ENCODE data around the gene EXOC6B.

EXOC6B gene

GRCh38 chr2:72338076-72338475 lies 487.8 kb downstream of the EXOC6B start:
- no peak overlapping the region for H3K9ac ChIP-seq (ENCODE audit: low read length)
- no peaks in the 10 kb centered on the region for H3K27me3 ChIP-seq (ENCODE audit: insufficient read depth, low read length)
- H3K79me1 ChIP-seq (ENCODE audit: low read length): no peaks in the 10 kb centered on the region
- H2BK5ac ChIP-seq (ENCODE audit: low read depth, low read length, poor library complexity): no peak overlapping the region
- no peaks in the 10 kb centered on the region for H3K4me1 ChIP-seq (ENCODE audit: control insufficient read depth in 1 of 2, insufficient read depth in 2 of 2, low read length in 2 of 2)
- no peak overlapping the region for H2AK5ac ChIP-seq (ENCODE audit: low read length)
- H3K4me3 ChIP-seq (ENCODE audit: low read depth, low read length): no peak overlapping the region
- no peak overlapping the region for H4K12ac ChIP-seq (ENCODE audit: low read depth, low read length)
- no peak overlapping the region for H4K8ac ChIP-seq (ENCODE audit: low read depth, low read length)
- no peak overlapping the region for H2AFZ ChIP-seq (ENCODE audit: insufficient read depth, low read length, poor library complexity)
- no peak overlapping the region for H2BK12ac ChIP-seq (ENCODE audit: low read length)
- H3K4me2 ChIP-seq (ENCODE audit: low read length): no peak overlapping the region
- no CpG with 5 or more reads among the region's 1 CpG for WGBS (ENCODE audit: extremely low coverage, insufficient coverage, insufficient read length)
- no peak overlapping the region for H2BK120ac ChIP-seq (ENCODE audit: insufficient read depth, low read length, poor library complexity)
- H3K27ac ChIP-seq (ENCODE audit: low read depth, low read length): no peak overlapping the region
- no peak overlapping the region for H3K4ac ChIP-seq (ENCODE audit: low read depth, low read length)
- no peak overlapping the region for H4K91ac ChIP-seq (ENCODE audit: low read depth, low read length)
- H3K79me2 ChIP-seq (ENCODE audit: control insufficient read depth, insufficient read depth, low read length, poor library complexity): no peaks in the 10 kb centered on the region
- no peak for DNase-seq
- H3K9me3 ChIP-seq (ENCODE audit: insufficient read depth, low read depth, low read length): no peaks in the 10 kb centered on the region
- no peak overlapping the region for H3K18ac ChIP-seq (ENCODE audit: low read length)
- no peaks in the 10 kb centered on the region for H3K36me3 ChIP-seq (ENCODE audit: control insufficient read depth in 1 of 2, insufficient read depth in 2 of 2, low read length in 2 of 2)
- no peak overlapping the region for H3K14ac ChIP-seq (ENCODE audit: low read length)
- no peak overlapping the region for H3K23ac ChIP-seq (ENCODE audit: low read length)

GRCh38 chr2:72332720-72333119 lies 493.1 kb downstream of the EXOC6B start:
- Histone ChIP-seq H3K4me2 (ENCODE audit: low read length) (no peak overlapping the region), H3K4me3 (ENCODE audit: low read depth, low read length) (no peak overlapping the region), H3K27ac (ENCODE audit: low read depth, low read length) (no peak overlapping the region), H3K4me1 (ENCODE audit: control insufficient read depth in 1 of 2, insufficient read depth in 2 of 2, low read length in 2 of 2) (no peaks in the 10 kb centered on the region), H3K9ac (ENCODE audit: low read length) (no peak overlapping the region), H2AFZ (ENCODE audit: insufficient read depth, low read length, poor library complexity) (no peak overlapping the region), H3K27me3 (ENCODE audit: insufficient read depth, low read length) (no peaks in the 10 kb centered on the region), H4K12ac (ENCODE audit: low read depth, low read length) (no peak overlapping the region), H4K91ac (ENCODE audit: low read depth, low read length) (no peak overlapping the region), H2BK120ac (ENCODE audit: insufficient read depth, low read length, poor library complexity) (no peak overlapping the region), H3K36me3 (ENCODE audit: control insufficient read depth in 1 of 2, insufficient read depth in 2 of 2, low read length in 2 of 2) (no peaks in the 10 kb centered on the region), H3K18ac (ENCODE audit: low read length) (no peak overlapping the region), H2BK12ac (ENCODE audit: low read length) (no peak overlapping the region), H3K23ac (ENCODE audit: low read length) (no peak overlapping the region), H3K79me1 (ENCODE audit: low read length) (no peaks in the 10 kb centered on the region), H3K9me3 (ENCODE audit: insufficient read depth, low read depth, low read length) (no peaks in the 10 kb centered on the region), H3K4ac (ENCODE audit: low read depth, low read length) (no peak overlapping the region), H4K8ac (ENCODE audit: low read depth, low read length) (no peak overlapping the region), H2AK5ac (ENCODE audit: low read length) (no peak overlapping the region), H2BK5ac (ENCODE audit: low read depth, low read length, poor library complexity) (no peak overlapping the region), H3K79me2 (ENCODE audit: control insufficient read depth, insufficient read depth, low read length, poor library complexity) (no peaks in the 10 kb centered on the region), H3K14ac (ENCODE audit: low read length) (no peak overlapping the region)
- DNase-seq: no peak

- Histone ChIP-seq H3K36me3 (ENCODE audit: control insufficient read depth in 1 of 2, insufficient read depth in 2 of 2, low read length in 2 of 2) (no peaks in the 10 kb centered on the region), H3K23ac (ENCODE audit: low read length) (no peak overlapping the region), H3K27ac (ENCODE audit: low read depth, low read length) (no peak overlapping the region), H4K8ac (ENCODE audit: low read depth, low read length) (no peak overlapping the region), H3K9me3 (ENCODE audit: insufficient read depth, low read depth, low read length) (no peaks in the 10 kb centered on the region), H3K4ac (ENCODE audit: low read depth, low read length) (no peak overlapping the region), H3K4me2 (ENCODE audit: low read length) (no peak overlapping the region), H3K79me2 (ENCODE audit: control insufficient read depth, insufficient read depth, low read length, poor library complexity) (no peaks in the 10 kb centered on the region), H3K18ac (ENCODE audit: low read length) (no peak overlapping the region), H2BK5ac (ENCODE audit: low read depth, low read length, poor library complexity) (no peak overlapping the region), H3K27me3 (ENCODE audit: insufficient read depth, low read length) (no peaks in the 10 kb centered on the region), H4K91ac (ENCODE audit: low read depth, low read length) (no peak overlapping the region), H2BK120ac (ENCODE audit: insufficient read depth, low read length, poor library complexity) (no peak overlapping the region), H3K4me1 (ENCODE audit: control insufficient read depth in 1 of 2, insufficient read depth in 2 of 2, low read length in 2 of 2) (no peaks in the 10 kb centered on the region), H2BK12ac (ENCODE audit: low read length) (no peak overlapping the region), H3K9ac (ENCODE audit: low read length) (no peak overlapping the region), H2AK5ac (ENCODE audit: low read length) (no peak overlapping the region), H2AFZ (ENCODE audit: insufficient read depth, low read length, poor library complexity) (no peak overlapping the region), H3K4me3 (ENCODE audit: low read depth, low read length) (no peak overlapping the region), H4K12ac (ENCODE audit: low read depth, low read length) (no peak overlapping the region), H3K14ac (ENCODE audit: low read length) (no peak overlapping the region), H3K79me1 (ENCODE audit: low read length) (no peaks in the 10 kb centered on the region)
- WGBS (ENCODE audit: extremely low coverage, insufficient coverage, insufficient read length): no CpG with 5 or more reads among the region's 1 CpG
- peak in 1 of 2 donors; percentile 32 for DNase-seq
Observed at GRCh38 chr2:72330652-72331051, 495.2 kb downstream of the EXOC6B start.

DNA sequence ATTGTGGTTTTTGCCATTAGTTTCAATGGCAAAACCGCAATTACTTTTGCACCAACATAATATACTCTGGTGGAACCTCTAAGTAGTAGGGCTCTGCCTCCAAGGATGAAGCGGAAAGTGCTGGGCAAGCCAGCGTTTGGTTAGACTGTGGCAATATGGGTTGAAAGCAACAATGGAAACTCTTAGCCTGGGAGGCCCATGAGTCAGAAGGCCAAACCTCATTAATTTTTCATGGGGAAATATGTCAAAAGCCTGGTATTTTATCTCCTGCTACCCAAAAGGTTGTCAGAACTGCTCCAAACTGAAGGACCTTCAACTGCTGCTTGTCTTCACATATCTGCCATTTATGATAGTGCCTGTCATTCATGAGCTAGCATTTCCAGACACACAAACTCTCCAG lies 499.1 kb downstream of the EXOC6B start:
- H4K12ac ChIP-seq (ENCODE audit: low read depth, low read length): no peak overlapping the region
- H3K36me3 ChIP-seq (ENCODE audit: control insufficient read depth in 1 of 2, insufficient read depth in 2 of 2, low read length in 2 of 2): no peaks in the 10 kb centered on the region
- no peak overlapping the region for H2AFZ ChIP-seq (ENCODE audit: insufficient read depth, low read length, poor library complexity)
- no peak overlapping the region for H3K14ac ChIP-seq (ENCODE audit: low read length)
- H3K4me2 ChIP-seq (ENCODE audit: low read length): no peak overlapping the region
- no peaks in the 10 kb centered on the region for H3K79me2 ChIP-seq (ENCODE audit: control insufficient read depth, insufficient read depth, low read length, poor library complexity)
- H2BK120ac ChIP-seq (ENCODE audit: insufficient read depth, low read length, poor library complexity): no peak overlapping the region
- WGBS (ENCODE audit: extremely low coverage, insufficient coverage, insufficient read length): no CpG with 5 or more reads among the region's 3 CpGs
- H3K4ac ChIP-seq (ENCODE audit: low read depth, low read length): no peak overlapping the region
- H3K27me3 ChIP-seq (ENCODE audit: insufficient read depth, low read length): no peaks in the 10 kb centered on the region
- H2AK5ac ChIP-seq (ENCODE audit: low read length): no peak overlapping the region
- no peaks in the 10 kb centered on the region for H3K9me3 ChIP-seq (ENCODE audit: insufficient read depth, low read depth, low read length)
- H2BK5ac ChIP-seq (ENCODE audit: low read depth, low read length, poor library complexity): no peak overlapping the region
- no peak overlapping the region for H3K4me3 ChIP-seq (ENCODE audit: low read depth, low read length)
- H2BK12ac ChIP-seq (ENCODE audit: low read length): no peak overlapping the region
- H3K79me1 ChIP-seq (ENCODE audit: low read length): no peaks in the 10 kb centered on the region
- H3K23ac ChIP-seq (ENCODE audit: low read length): no peak overlapping the region
- H3K27ac ChIP-seq (ENCODE audit: low read depth, low read length): no peak overlapping the region
- no peak for DNase-seq
- no peaks in the 10 kb centered on the region for H3K4me1 ChIP-seq (ENCODE audit: control insufficient read depth in 1 of 2, insufficient read depth in 2 of 2, low read length in 2 of 2)
- no peak overlapping the region for H3K9ac ChIP-seq (ENCODE audit: low read length)
- H4K8ac ChIP-seq (ENCODE audit: low read depth, low read length): no peak overlapping the region
- H3K18ac ChIP-seq (ENCODE audit: low read length): no peak overlapping the region
- H4K91ac ChIP-seq (ENCODE audit: low read depth, low read length): no peak overlapping the region
